GM23248 (cell line): ENCODE data around the gene TNS3.

Experiments used
- EZH2 ChIP-seq: fragments of 200-600 bp; sonication (generic); IDR thresholded peaks from 2 replicates; pipeline ENCODE4 v1.6.1; 2018; ENCODE audit warnings: antibody characterized with exemption, mild to moderate bottlenecking; ENCODE audit not compliant: insufficient read depth, poor library complexity, severe bottlenecking
- EZH2phosphoT487 ChIP-seq: fragments of 200-600 bp; sonication (generic); IDR thresholded peaks from 2 replicates; pipeline ENCODE4 v1.6.1; 2018; ENCODE audit warnings: antibody characterized with exemption, moderate library complexity, mild to moderate bottlenecking, low read depth; ENCODE audit not compliant: insufficient read depth

- no peak for TF ChIP-seq EZH2
- no peak for TF ChIP-seq EZH2phosphoT487
These were observed 22.3 kb downstream of the TNS3 start for GRCh38 chr7:47559306-47560220.
